Activated CD8-positive, alpha-beta T cell treated with anti-CD3 and anti-CD28 coated beads, Interleukin-2, amount 10 ng/mL, durations not matched to agents 7 days and 5 days (primary cell): ENCODE data around the gene SKIL. TPM values are rescaled to one million over a fixed set of nuclear protein-coding genes. Genes with fewer than 3 reads are reported as not detected.
"Not testable (repeated sequence)": the region's sequence is repeated elsewhere in the genome, so short reads cannot be mapped to it uniquely, and the experiment has no call there.

Source experiments
- ATAC-seq: fragments of 150-1000 bp; cut with Tn5 transposase; one replicate; pipeline ENCODE4 v1.10.0; 2021; ENCODE audit warnings: moderate library complexity
- CTCF ChIA-PET: fragments of 350-600 bp; sonication (Branson Sonifier 250); formaldehyde crosslinking; loops from one replicate; lab custom pipeline; 2021; ENCODE audit warnings: antibody characterized with exemption; lab: Charles Lee
- POLR2A ChIA-PET: fragments of 350-600 bp; sonication (Branson Sonifier 250); formaldehyde crosslinking; loops from one replicate; lab custom pipeline; 2021; ENCODE audit warnings: antibody characterized with exemption; lab: Charles Lee
- DNase-seq: peaks from one replicate; pipeline ENCODE4 v3.0.0-alpha.2; 2020
- H3K27ac Mint-ChIP-seq: one replicate; pipeline ENCODE4 v1.8.0; 2021; ENCODE audit warnings: mild to moderate bottlenecking, mixed read lengths
- H3K27me3 Mint-ChIP-seq: one replicate; pipeline ENCODE4 v1.8.0; 2021; ENCODE audit warnings: low read depth, mixed read lengths
- H3K36me3 Mint-ChIP-seq: one replicate; pipeline ENCODE4 v1.8.0; 2021; ENCODE audit warnings: low read depth, mixed read lengths
- H3K4me1 Mint-ChIP-seq: one replicate; pipeline ENCODE4 v1.8.0; 2021; ENCODE audit warnings: low read depth, mixed read lengths
- H3K4me3 Mint-ChIP-seq: one replicate; pipeline ENCODE4 v1.8.0; 2021; ENCODE audit warnings: mild to moderate bottlenecking, mixed read lengths
- H3K9me3 Mint-ChIP-seq: one replicate; pipeline ENCODE4 v1.8.0; 2022; ENCODE audit warnings: mixed read lengths; ENCODE audit not compliant: insufficient read depth
- total RNA-seq, 2 experiments: library from RNA; stranded (reverse); gene quantifications; one replicate each; pipeline ENCODE4 v1.2.3, GENCODE V29; 2021

The SKIL gene
- total RNA-seq, 2 experiments from 2014 or later = 6.7 to 6.9 TPM

- Mint-ChIP-seq H3K9me3 (no peaks in the 10 kb centered on the region), H3K27ac (no peak overlapping the region), H3K4me3 (no peak overlapping the region), H3K36me3 (no peaks in the 10 kb centered on the region), H3K4me1 (no peaks in the 10 kb centered on the region), H3K27me3 (no peaks in the 10 kb centered on the region)
- DNase-seq (no peak), ATAC-seq (no peak)
- POLR2A ChIA-PET = no interaction called here
- CTCF ChIA-PET = no interaction called here
Measured at GRCh38 chr3:170330366-170330765, 27.1 kb upstream of the SKIL start.

DNA sequence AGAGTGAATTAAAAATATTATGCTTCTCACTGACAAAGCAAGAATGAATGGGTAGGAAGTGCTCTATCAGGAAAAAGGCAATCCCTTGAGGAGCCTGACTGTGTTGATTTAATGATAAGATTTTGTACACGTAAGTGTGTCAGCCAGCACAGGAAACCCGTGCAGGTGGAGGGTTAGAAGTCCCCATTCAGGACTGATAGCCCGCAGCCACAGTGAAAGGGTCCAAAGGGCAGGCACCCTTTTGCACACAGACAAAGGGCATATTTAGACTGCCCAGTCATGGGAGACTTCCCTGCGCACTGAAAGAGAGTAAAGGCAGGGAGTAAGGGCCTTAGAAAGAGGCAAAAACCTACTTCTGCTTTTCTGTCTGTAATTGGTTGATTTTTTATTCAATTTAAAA is 26.4 kb upstream of the SKIL start:
- Mint-ChIP-seq H3K9me3 (no peaks in the 10 kb centered on the region), H3K27ac (no peak overlapping the region)
- POLR2A ChIA-PET = no interaction called here

GRCh38 chr3:170337420-170337819 is 20.1 kb upstream of the SKIL start:
- Mint-ChIP-seq H3K36me3 (peaks cover 3% of the 10 kb centered on the region), H3K4me1 (no peaks in the 10 kb centered on the region), H3K27ac (no peak overlapping the region), H3K27me3 (no peaks in the 10 kb centered on the region), H3K4me3 (no peak overlapping the region), H3K9me3 (peaks cover 8% of the 10 kb centered on the region)
- CTCF ChIA-PET = no interaction called here
- ATAC-seq (no peak), DNase-seq (no peak)
- POLR2A ChIA-PET = no interaction called here

More for the DNA sequence above, 26.4 kb upstream of the SKIL start:
- no peaks in the 10 kb centered on the region for H3K36me3 Mint-ChIP-seq
- CTCF ChIA-PET = no interaction called here
- no peak overlapping the region for H3K4me3 Mint-ChIP-seq
- no peaks in the 10 kb centered on the region for H3K4me1 Mint-ChIP-seq
- ATAC-seq = no peak
- H3K27me3 Mint-ChIP-seq = no peaks in the 10 kb centered on the region
- DNase-seq = no peak

- DNase-seq = no peak
Measured at GRCh38 chr3:170338690-170339340, 18.7 kb upstream of the SKIL start.

GRCh38 chr3:170342273-170342672 is 15.2 kb upstream of the SKIL start:
- not testable (repeated sequence) for ATAC-seq, H3K27ac Mint-ChIP-seq

More at GRCh38 chr3:170338690-170339340, 18.7 kb upstream of the SKIL start:
- Mint-ChIP-seq H3K36me3 (peaks cover 3% of the 10 kb centered on the region), H3K27me3 (no peaks in the 10 kb centered on the region), H3K27ac (no peak overlapping the region), H3K4me3 (no peak overlapping the region), H3K9me3 (peaks cover 8% of the 10 kb centered on the region), H3K4me1 (no peaks in the 10 kb centered on the region)
- ChIA-PET POLR2A (no interaction called here), CTCF (no interaction called here)
- no peak for ATAC-seq

GRCh38 chr3:170343859-170344258 is 13.7 kb upstream of the SKIL start:
- POLR2A ChIA-PET, H3K27ac Mint-ChIP-seq, ATAC-seq, H3K9me3 Mint-ChIP-seq, H3K36me3 Mint-ChIP-seq, H3K27me3 Mint-ChIP-seq, H3K4me3 Mint-ChIP-seq, DNase-seq, CTCF ChIA-PET, H3K4me1 Mint-ChIP-seq: not testable (repeated sequence)

More at GRCh38 chr3:170342273-170342672, 15.2 kb upstream of the SKIL start:
- H3K4me1 Mint-ChIP-seq, DNase-seq, H3K4me3 Mint-ChIP-seq, H3K36me3 Mint-ChIP-seq, H3K27me3 Mint-ChIP-seq, H3K9me3 Mint-ChIP-seq, POLR2A ChIA-PET, CTCF ChIA-PET: not testable (repeated sequence)

GRCh38 chr3:170344971-170345370 is 12.5 kb upstream of the SKIL start:
- CTCF ChIA-PET = interaction anchor here (0.7 kb wide), 1 partner anchor 17 kb away, joined by 4 read pairs; no protein-coding TSS in a partner anchor
- no peak overlapping the region for H3K27ac Mint-ChIP-seq
- POLR2A ChIA-PET = no interaction called here

GRCh38 chr3:170346481-170347392 is 10.8 kb upstream of the SKIL start:
- no peak for ATAC-seq
- Mint-ChIP-seq H3K4me3 (no peak overlapping the region), H3K27ac (no peak overlapping the region), H3K36me3 (no peaks in the 10 kb centered on the region), H3K9me3 (no peaks in the 10 kb centered on the region), H3K4me1 (peaks cover 8% of the 10 kb centered on the region), H3K27me3 (peaks cover 3% of the 10 kb centered on the region)
- ChIA-PET CTCF (no interaction called here), POLR2A (no interaction called here)
- no peak for DNase-seq

More at GRCh38 chr3:170344971-170345370, 12.5 kb upstream of the SKIL start:
- H3K36me3 Mint-ChIP-seq = no peaks in the 10 kb centered on the region
- H3K27me3 Mint-ChIP-seq = peaks cover 2% of the 10 kb centered on the region
- no peak for DNase-seq
- no peaks in the 10 kb centered on the region for H3K9me3 Mint-ChIP-seq
- no peak for ATAC-seq
- no peak overlapping the region for H3K4me3 Mint-ChIP-seq
- peaks cover 7% of the 10 kb centered on the region for H3K4me1 Mint-ChIP-seq

DNA sequence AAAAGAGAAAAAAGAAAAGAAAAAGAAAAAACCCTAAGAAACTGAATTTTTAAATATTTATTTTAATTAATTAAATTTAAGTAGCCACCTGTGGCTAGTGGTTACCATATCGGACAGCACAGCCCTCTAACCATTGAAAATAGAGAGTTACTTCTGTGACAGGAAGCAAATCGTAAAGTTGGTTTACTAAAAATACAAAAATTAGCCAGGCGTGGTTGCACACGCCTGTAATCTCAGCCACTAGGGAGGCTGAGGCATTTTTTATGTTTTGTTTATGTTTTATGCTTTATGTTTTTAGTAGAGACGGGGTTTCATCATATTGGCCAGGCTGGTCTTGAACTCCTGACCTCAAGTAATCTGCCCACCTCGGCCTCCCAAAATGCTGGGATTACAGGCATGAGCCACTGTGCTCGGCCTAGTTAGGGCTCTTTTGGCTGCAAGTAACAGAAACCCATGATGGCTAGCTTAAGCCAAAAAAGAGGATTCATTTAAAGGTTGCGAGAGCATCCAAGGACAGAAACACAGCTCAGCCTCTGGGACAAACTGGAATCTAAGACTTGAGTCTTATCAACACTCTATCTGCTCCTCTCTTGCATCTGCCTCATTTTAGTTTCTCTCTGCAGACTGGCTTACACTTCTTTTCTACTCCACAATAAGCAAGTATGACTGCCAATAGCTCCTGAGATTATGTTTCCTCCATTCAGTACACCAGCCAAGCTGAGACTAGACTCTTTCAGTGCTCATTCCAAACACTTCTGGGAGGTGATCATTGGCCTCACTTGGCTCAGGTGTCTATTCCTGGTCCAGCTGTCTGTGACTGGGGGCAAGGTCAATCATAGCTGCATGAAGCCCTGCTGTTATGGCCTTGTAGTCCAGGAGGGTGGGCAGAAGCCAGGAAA is 6.8 kb upstream of the SKIL start:
- H3K9me3 Mint-ChIP-seq = no peaks in the 10 kb centered on the region
- CTCF ChIA-PET = no interaction called here

DNA sequence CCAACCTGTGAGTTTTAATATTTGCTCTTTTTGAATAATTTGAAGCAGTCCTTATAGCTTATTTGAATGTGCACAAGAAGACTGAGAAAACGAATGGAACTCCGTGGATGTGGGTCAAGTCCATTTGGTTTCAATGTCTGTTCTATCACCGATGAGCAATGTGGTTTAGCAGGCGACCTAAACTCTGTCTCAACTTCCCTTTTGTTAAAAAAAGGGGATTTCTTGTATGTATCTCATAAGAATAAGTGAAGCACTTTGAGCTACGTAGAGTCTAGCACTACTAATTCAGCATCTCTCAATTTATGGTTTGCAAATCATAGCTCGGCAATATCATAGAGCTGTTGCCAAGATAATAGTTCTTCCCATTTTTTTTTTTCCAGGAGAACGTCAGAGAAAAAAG is 4.6 kb upstream of the SKIL start:
- Mint-ChIP-seq H3K27ac (no peak overlapping the region), H3K9me3 (no peaks in the 10 kb centered on the region), H3K27me3 (peaks cover 17% of the 10 kb centered on the region), H3K4me1 (peaks cover 14% of the 10 kb centered on the region), H3K4me3 (no peak overlapping the region), H3K36me3 (peaks cover 1% of the 10 kb centered on the region)
- DNase-seq (no peak), ATAC-seq (no peak)
- CTCF ChIA-PET = interaction anchor here (0.8 to 1.6 kb wide), 2 partner anchors 29 to 61 kb away, joined by 3 to 8 read pairs; no protein-coding TSS in a partner anchor
- POLR2A ChIA-PET = no interaction called here

More for the DNA sequence above, 6.8 kb upstream of the SKIL start:
- peaks cover 7% of the 10 kb centered on the region for H3K4me1 Mint-ChIP-seq
- POLR2A ChIA-PET = no interaction called here
- DNase-seq (no peak), ATAC-seq (no peak)
- H3K27me3 Mint-ChIP-seq = peaks cover 16% of the 10 kb centered on the region
- no peak overlapping the region for H3K4me3 Mint-ChIP-seq
- no peaks in the 10 kb centered on the region for H3K36me3 Mint-ChIP-seq
- no peak overlapping the region for H3K27ac Mint-ChIP-seq

DNA sequence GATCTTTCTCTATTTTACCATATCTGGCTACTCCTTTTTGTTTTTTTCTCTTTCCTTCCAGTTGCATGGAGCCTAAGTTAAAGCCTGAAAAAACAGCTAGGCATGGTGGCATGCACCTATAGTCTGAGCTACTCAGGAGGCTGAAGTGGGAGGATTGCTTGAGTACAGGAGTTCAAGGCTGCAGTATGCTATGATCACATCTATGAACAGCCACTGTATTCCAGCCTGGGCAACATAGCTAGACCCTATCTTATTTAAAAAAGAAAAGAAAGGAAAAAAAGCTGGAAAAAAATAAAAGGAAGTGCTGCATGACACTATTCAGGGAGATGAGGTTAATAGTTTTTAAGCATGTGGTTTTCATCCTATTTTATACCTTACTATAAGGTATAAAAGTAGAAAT is 4.0 kb upstream of the SKIL start:
- POLR2A ChIA-PET = no interaction called here
- peaks cover 1% of the 10 kb centered on the region for H3K36me3 Mint-ChIP-seq
- no peak overlapping the region for H3K4me3 Mint-ChIP-seq
- DNase-seq (no peak), ATAC-seq (no peak)
- CTCF ChIA-PET = interaction anchor here (0.8 to 1.6 kb wide), 2 partner anchors 29 to 60 kb away, joined by 3 to 8 read pairs; no protein-coding TSS in a partner anchor
- H3K9me3 Mint-ChIP-seq = no peaks in the 10 kb centered on the region
- H3K4me1 Mint-ChIP-seq = peaks cover 17% of the 10 kb centered on the region
- H3K27ac Mint-ChIP-seq = no peak overlapping the region
- H3K27me3 Mint-ChIP-seq = peaks cover 17% of the 10 kb centered on the region
